Activated naive CD8-positive, alpha-beta T cell treated with anti-CD3 and anti-CD28 coated beads for 36 hours (primary cell): ENCODE data around the gene TMEM80. TPM values are rescaled to one million over a fixed set of nuclear protein-coding genes. Genes with fewer than 3 reads are reported as not detected.
"Not testable (repeated sequence)": the region's sequence is repeated elsewhere in the genome, so short reads cannot be mapped to it uniquely, and the experiment has no call there.

ENCODE experiments used
- DNase-seq: peaks from one replicate; pipeline ENCODE4 v3.0.0; 2021
- H3K27ac Mint-ChIP-seq: one replicate; pipeline ENCODE4 v1.8.0; 2022; ENCODE audit warnings: mild to moderate bottlenecking, moderate library complexity, mixed read lengths
- H3K27me3 Mint-ChIP-seq: one replicate; pipeline ENCODE4 v1.8.0; 2022; ENCODE audit warnings: mild to moderate bottlenecking, mixed read lengths
- H3K36me3 Mint-ChIP-seq: one replicate; pipeline ENCODE4 v1.8.0; 2021; ENCODE audit warnings: mild to moderate bottlenecking, mixed read lengths
- H3K4me1 Mint-ChIP-seq: one replicate; pipeline ENCODE4 v1.8.0; 2021; ENCODE audit warnings: mixed read lengths
- H3K4me3 Mint-ChIP-seq: one replicate; pipeline ENCODE4 v1.8.0; 2022; ENCODE audit warnings: mild to moderate bottlenecking, moderate library complexity, mixed read lengths
- H3K9me3 Mint-ChIP-seq: one replicate; pipeline ENCODE4 v1.8.0; 2022; ENCODE audit warnings: mixed read lengths
- total RNA-seq, 2 experiments: library from RNA; stranded (reverse); gene quantifications; one replicate each; pipeline ENCODE4 v1.2.3, GENCODE V29; 2021

Gene TMEM80
- total RNA-seq = 1 to 10 TPM; 7.6 to 9.2 TPM

GRCh38 chr11:695538-696248 lies at the start of gene TMEM80:
TSS of gene TMEM80 (plus strand) at chr11:695816. CDS start at chr11:695828, 12 bp downstream.
- Mint-ChIP-seq H3K36me3 (peaks cover 9% of the 10 kb centered on the region), H3K27me3 (no peaks in the 10 kb centered on the region), H3K27ac (peak within 1 kb of the TSS; percentile 92), H3K4me1 (peaks cover 52% of the 10 kb centered on the region), H3K9me3 (no peaks in the 10 kb centered on the region), H3K4me3 (peak within 1 kb of the TSS; percentile 87)
- peak; percentile 99 for DNase-seq

GRCh38 chr11:646214-646613 lies 49.4 kb upstream of the TMEM80 start:
- Mint-ChIP-seq H3K36me3 (peaks cover 5% of the 10 kb centered on the region), H3K27ac (no peak overlapping the region), H3K4me3 (no peak overlapping the region), H3K4me1 (peaks cover 4% of the 10 kb centered on the region), H3K9me3 (no peaks in the 10 kb centered on the region), H3K27me3 (no peaks in the 10 kb centered on the region)
- DNase-seq = no peak

GRCh38 chr11:647672-648158 lies 47.9 kb upstream of the TMEM80 start:
- H3K27me3 Mint-ChIP-seq, H3K36me3 Mint-ChIP-seq, DNase-seq, H3K27ac Mint-ChIP-seq, H3K4me3 Mint-ChIP-seq, H3K4me1 Mint-ChIP-seq, H3K9me3 Mint-ChIP-seq: not testable (repeated sequence)

- Mint-ChIP-seq H3K9me3 (no peaks in the 10 kb centered on the region), H3K4me1 (peaks cover 4% of the 10 kb centered on the region), H3K36me3 (peaks cover 11% of the 10 kb centered on the region), H3K27ac (no peak overlapping the region), H3K27me3 (no peaks in the 10 kb centered on the region), H3K4me3 (no peak overlapping the region)
- DNase-seq = no peak
Observed at GRCh38 chr11:650482-650881, 45.1 kb upstream of the TMEM80 start.

GRCh38 chr11:653136-653535 lies 42.5 kb upstream of the TMEM80 start:
- H3K4me3 Mint-ChIP-seq, H3K27me3 Mint-ChIP-seq, H3K9me3 Mint-ChIP-seq, H3K27ac Mint-ChIP-seq, H3K4me1 Mint-ChIP-seq, H3K36me3 Mint-ChIP-seq, DNase-seq: not testable (repeated sequence)

- Mint-ChIP-seq H3K27me3 (no peaks in the 10 kb centered on the region), H3K4me1 (no peaks in the 10 kb centered on the region), H3K27ac (no peak overlapping the region), H3K4me3 (no peak overlapping the region), H3K36me3 (peaks cover 9% of the 10 kb centered on the region), H3K9me3 (no peaks in the 10 kb centered on the region)
- DNase-seq = no peak
Observed at GRCh38 chr11:653837-654236, 41.8 kb upstream of the TMEM80 start.

GRCh38 chr11:654444-654843 lies 41.2 kb upstream of the TMEM80 start:
- DNase-seq, H3K36me3 Mint-ChIP-seq, H3K27me3 Mint-ChIP-seq, H3K4me1 Mint-ChIP-seq, H3K9me3 Mint-ChIP-seq, H3K4me3 Mint-ChIP-seq, H3K27ac Mint-ChIP-seq: not testable (repeated sequence)

GRCh38 chr11:655036-655726 lies 40.4 kb upstream of the TMEM80 start:
- Mint-ChIP-seq H3K36me3 (peaks cover 6% of the 10 kb centered on the region), H3K4me1 (no peaks in the 10 kb centered on the region), H3K4me3 (no peak overlapping the region), H3K27me3 (no peaks in the 10 kb centered on the region), H3K27ac (no peak overlapping the region), H3K9me3 (no peaks in the 10 kb centered on the region)
- DNase-seq = no peak

- Mint-ChIP-seq H3K36me3 (peaks cover 5% of the 10 kb centered on the region), H3K27ac (no peak overlapping the region)
Observed at GRCh38 chr11:656426-656825, 39.2 kb upstream of the TMEM80 start.

GRCh38 chr11:656866-657265 lies 38.8 kb upstream of the TMEM80 start:
- Mint-ChIP-seq H3K27ac (no peak overlapping the region), H3K36me3 (peaks cover 4% of the 10 kb centered on the region), H3K4me3 (no peak overlapping the region), H3K9me3 (no peaks in the 10 kb centered on the region), H3K4me1 (no peaks in the 10 kb centered on the region), H3K27me3 (no peaks in the 10 kb centered on the region)
- no peak for DNase-seq

More at GRCh38 chr11:656426-656825, 39.2 kb upstream of the TMEM80 start:
- Mint-ChIP-seq H3K9me3 (no peaks in the 10 kb centered on the region), H3K27me3 (no peaks in the 10 kb centered on the region), H3K4me3 (no peak overlapping the region), H3K4me1 (no peaks in the 10 kb centered on the region)
- DNase-seq = no peak

- no peak for DNase-seq
- no peak overlapping the region for H3K4me3 Mint-ChIP-seq
- H3K36me3 Mint-ChIP-seq = peaks cover 2% of the 10 kb centered on the region
- H3K9me3 Mint-ChIP-seq = no peaks in the 10 kb centered on the region
- no peak overlapping the region for H3K27ac Mint-ChIP-seq
- no peaks in the 10 kb centered on the region for H3K4me1 Mint-ChIP-seq
- H3K27me3 Mint-ChIP-seq = no peaks in the 10 kb centered on the region
Observed at GRCh38 chr11:657691-658126, 37.9 kb upstream of the TMEM80 start.

- no peaks in the 10 kb centered on the region for H3K27me3 Mint-ChIP-seq
- H3K36me3 Mint-ChIP-seq = peaks cover 1% of the 10 kb centered on the region
- H3K9me3 Mint-ChIP-seq = no peaks in the 10 kb centered on the region
- no peak overlapping the region for H3K4me3 Mint-ChIP-seq
- DNase-seq = no peak
- no peak overlapping the region for H3K27ac Mint-ChIP-seq
- no peaks in the 10 kb centered on the region for H3K4me1 Mint-ChIP-seq
Observed at GRCh38 chr11:659532-660085, 36.0 kb upstream of the TMEM80 start.

- Mint-ChIP-seq H3K4me1 (no peaks in the 10 kb centered on the region), H3K27ac (no peak overlapping the region), H3K27me3 (no peaks in the 10 kb centered on the region), H3K9me3 (no peaks in the 10 kb centered on the region), H3K4me3 (no peak overlapping the region), H3K36me3 (peaks cover 1% of the 10 kb centered on the region)
- DNase-seq = no peak
Observed at GRCh38 chr11:660281-660680, 35.3 kb upstream of the TMEM80 start.

GRCh38 chr11:660681-661444 lies 34.8 kb upstream of the TMEM80 start:
- H3K27me3 Mint-ChIP-seq = no peaks in the 10 kb centered on the region
- no peaks in the 10 kb centered on the region for H3K4me1 Mint-ChIP-seq
- peaks cover 1% of the 10 kb centered on the region for H3K36me3 Mint-ChIP-seq
- H3K4me3 Mint-ChIP-seq = no peak overlapping the region
- no peaks in the 10 kb centered on the region for H3K9me3 Mint-ChIP-seq
- DNase-seq = no peak
- no peak overlapping the region for H3K27ac Mint-ChIP-seq

GRCh38 chr11:662689-663274 lies 32.8 kb upstream of the TMEM80 start:
- Mint-ChIP-seq H3K27me3 (no peaks in the 10 kb centered on the region), H3K27ac (no peak overlapping the region)
- DNase-seq = peak; percentile 48

More at GRCh38 chr11:662689-663274, 32.8 kb upstream of the TMEM80 start:
- Mint-ChIP-seq H3K9me3 (no peaks in the 10 kb centered on the region), H3K4me3 (no peak overlapping the region), H3K4me1 (no peaks in the 10 kb centered on the region), H3K36me3 (peaks cover 5% of the 10 kb centered on the region)
